DND-41 (cell line): ENCODE measurements around the gene LINC01488.

Experiments used
- EZH2 ChIP-seq: IDR thresholded peaks from 3 replicates; pipeline ENCODE4 v1.6.1; 2012; ENCODE audit warnings: borderline replicate concordance, low read depth, mild to moderate bottlenecking, moderate library complexity, low read length, inconsistent platforms; ENCODE audit not compliant: severe bottlenecking
- TF ChIP-seq, protein P1 (sequence below): IDR thresholded peaks from 2 replicates; pipeline ENCODE4 v1.5.1; 2012; ENCODE audit warnings: borderline replicate concordance, low read length, moderate library complexity, mild to moderate bottlenecking; ENCODE audit not compliant: poor library complexity, severe bottlenecking; ENCODE audit errors: extremely low read depth

DNA sequence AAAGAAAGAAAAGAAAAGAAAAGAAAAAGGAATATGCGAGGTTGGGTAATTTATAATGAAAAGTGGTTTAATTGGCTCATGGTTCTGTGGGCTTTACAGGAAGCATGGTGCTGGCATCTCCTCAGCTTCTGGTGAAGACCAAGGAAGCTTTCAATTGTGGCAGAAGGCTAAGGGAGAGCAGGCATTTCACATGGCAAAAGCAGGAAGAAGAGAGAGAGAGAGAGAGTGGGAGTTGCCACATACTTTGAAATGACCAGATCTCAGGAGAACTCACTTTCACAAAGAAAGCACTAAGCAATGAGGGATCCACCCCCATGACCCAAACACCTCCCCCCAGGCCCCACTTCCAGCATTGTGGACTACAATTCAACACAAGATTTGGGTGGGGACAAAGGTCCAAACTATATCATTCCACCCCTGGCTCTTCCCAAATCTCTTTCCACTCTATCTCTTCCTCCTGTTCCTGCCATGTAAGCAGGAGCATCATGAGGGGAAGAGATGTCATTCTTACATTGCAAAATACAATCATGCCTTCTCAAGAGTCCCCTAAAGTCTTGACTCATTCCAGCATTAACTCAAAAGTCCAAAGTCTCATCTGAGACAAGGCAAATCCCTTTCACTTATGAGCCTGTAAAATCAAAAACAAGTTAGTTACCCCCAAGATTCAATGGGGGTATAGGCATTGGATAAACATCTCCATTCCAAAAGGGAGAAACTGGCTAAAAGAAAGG lies 38.9 kb downstream of the LINC01488 start:
- TF ChIP-seq, protein P1, sequence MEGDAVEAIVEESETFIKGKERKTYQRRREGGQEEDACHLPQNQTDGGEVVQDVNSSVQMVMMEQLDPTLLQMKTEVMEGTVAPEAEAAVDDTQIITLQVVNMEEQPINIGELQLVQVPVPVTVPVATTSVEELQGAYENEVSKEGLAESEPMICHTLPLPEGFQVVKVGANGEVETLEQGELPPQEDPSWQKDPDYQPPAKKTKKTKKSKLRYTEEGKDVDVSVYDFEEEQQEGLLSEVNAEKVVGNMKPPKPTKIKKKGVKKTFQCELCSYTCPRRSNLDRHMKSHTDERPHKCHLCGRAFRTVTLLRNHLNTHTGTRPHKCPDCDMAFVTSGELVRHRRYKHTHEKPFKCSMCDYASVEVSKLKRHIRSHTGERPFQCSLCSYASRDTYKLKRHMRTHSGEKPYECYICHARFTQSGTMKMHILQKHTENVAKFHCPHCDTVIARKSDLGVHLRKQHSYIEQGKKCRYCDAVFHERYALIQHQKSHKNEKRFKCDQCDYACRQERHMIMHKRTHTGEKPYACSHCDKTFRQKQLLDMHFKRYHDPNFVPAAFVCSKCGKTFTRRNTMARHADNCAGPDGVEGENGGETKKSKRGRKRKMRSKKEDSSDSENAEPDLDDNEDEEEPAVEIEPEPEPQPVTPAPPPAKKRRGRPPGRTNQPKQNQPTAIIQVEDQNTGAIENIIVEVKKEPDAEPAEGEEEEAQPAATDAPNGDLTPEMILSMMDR: no peak
- no peak for TF ChIP-seq EZH2
